ENCODE data around the gene TWSG1. TPM values are rescaled to one million over a fixed set of nuclear protein-coding genes. Genes with fewer than 3 reads are reported as not detected.

The TWSG1 gene
- total and polyA plus RNA-seq, 10 donors = 6.2 to 28.5 (median 17.3) TPM

- Histone ChIP-seq H3K27ac (peak overlapping the region in 7 of 8 donors; percentile 19 to 55 (median 45)), H3K9me3 (no peaks in the 10 kb centered on the region), H3K4me3 (no peak overlapping the region), H3K4me1 (peaks cover 0 to 18% (median 11%) of the 10 kb centered on the region in 6 donors), H3K27me3 (replicated peaks in 1 of 7) (no peaks in the 10 kb centered on the region), H3K36me3 (no peaks in the 10 kb centered on the region)
- TF ChIP-seq CTCF (IDR thresholded peaks at IDR 0.05 in 8 of 11, conservative IDR thresholded peaks at IDR 0.05 in 3 of 11) (no peak), POLR2A (IDR thresholded peaks at IDR 0.05) (no peak), POLR2AphosphoS5 (IDR thresholded peaks at IDR 0.05) (no peak)
- 41 to 61% (median 49%) methylated on average over 5 of the region's 5 CpGs for WGBS, 5 donors
- intact Hi-C loops (cut with DNase I; ENCODE audit: low total_unique reads) = no loop called here
- no peak for DNase-seq
These were observed 102.5 kb downstream of the TWSG1 start for GRCh38 chr18:9437021-9437437.

DNA sequence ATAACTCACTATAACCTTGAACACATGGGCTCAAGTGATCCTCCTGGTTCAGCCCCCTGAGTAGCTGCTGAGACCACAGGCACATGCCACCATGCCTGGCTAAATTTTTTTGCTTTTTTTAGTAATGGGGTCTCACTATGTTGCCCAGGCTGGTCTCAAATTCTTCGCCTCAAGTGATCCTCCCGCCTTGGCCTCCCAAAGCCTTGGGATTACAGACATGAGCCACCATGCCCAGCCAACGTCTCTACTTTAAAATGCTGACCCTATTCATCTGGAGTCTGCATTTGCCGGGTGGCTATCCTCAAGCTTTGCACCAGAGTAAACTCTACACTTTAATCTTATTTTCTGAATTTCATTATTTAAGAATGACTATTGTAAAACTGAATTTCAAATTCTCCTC, 103.1 kb downstream of the TWSG1 start:
- H3K27ac ChIP-seq = peak overlapping the region in 4 of 8 donors; percentile 19 to 55 (median 44)
- intact Hi-C loops (cut with DNase I; ENCODE audit: low total_unique reads) = no loop called here
- 91 to 97% (median 95%) methylated on average over 4 of the region's 4 CpGs for WGBS, 5 donors

GRCh38 chr18:9441061-9441460, 106.5 kb downstream of the TWSG1 start:
- peaks cover 0 to under 1% (median 0%) of the 10 kb centered on the region in 8 donors for H3K9me3 ChIP-seq
- 83 to 89% (median 87%) methylated on average over 3 of the region's 3 CpGs for WGBS, 5 donors
- intact Hi-C loops (cut with DNase I; ENCODE audit: low total_unique reads) = no loop called here
- no peaks in the 10 kb centered on the region for H3K4me1 ChIP-seq
- H3K36me3 ChIP-seq = no peaks in the 10 kb centered on the region
- TF ChIP-seq POLR2A (IDR thresholded peaks at IDR 0.05) (no peak), CTCF (IDR thresholded peaks at IDR 0.05 in 8 of 11, conservative IDR thresholded peaks at IDR 0.05 in 3 of 11) (no peak), POLR2AphosphoS5 (IDR thresholded peaks at IDR 0.05) (no peak)
- DNase-seq = no peak
- H3K4me3 ChIP-seq = no peak overlapping the region
- H3K27ac ChIP-seq = no peak overlapping the region
- H3K27me3 ChIP-seq (replicated peaks in 1 of 7) = no peaks in the 10 kb centered on the region

More for the DNA sequence above, 103.1 kb downstream of the TWSG1 start:
- Histone ChIP-seq H3K4me1 (peaks cover 0 to 18% (median 11%) of the 10 kb centered on the region in 6 donors), H3K36me3 (no peaks in the 10 kb centered on the region), H3K27me3 (replicated peaks in 1 of 7) (no peaks in the 10 kb centered on the region), H3K4me3 (no peak overlapping the region), H3K9me3 (no peaks in the 10 kb centered on the region)
- TF ChIP-seq POLR2AphosphoS5 (IDR thresholded peaks at IDR 0.05) = no peak
- TF ChIP-seq POLR2A (IDR thresholded peaks at IDR 0.05) = no peak
- no peak for TF ChIP-seq CTCF (IDR thresholded peaks at IDR 0.05 in 8 of 11, conservative IDR thresholded peaks at IDR 0.05 in 3 of 11)
- DNase-seq = no peak

GRCh38 chr18:9444549-9444948, 110.0 kb downstream of the TWSG1 start:
- Histone ChIP-seq H3K4me1 (no peaks in the 10 kb centered on the region), H3K36me3 (no peaks in the 10 kb centered on the region), H3K27ac (no peak overlapping the region), H3K4me3 (no peak overlapping the region), H3K27me3 (replicated peaks in 1 of 7) (peaks cover 0 to 6% (median 0%) of the 10 kb centered on the region in 7 donors), H3K9me3 (peaks cover 0 to 22% (median 14%) of the 10 kb centered on the region in 8 donors)
- DNase-seq = no peak
- TF ChIP-seq POLR2A (IDR thresholded peaks at IDR 0.05) (no peak), POLR2AphosphoS5 (IDR thresholded peaks at IDR 0.05) (no peak), CTCF (IDR thresholded peaks at IDR 0.05 in 8 of 11, conservative IDR thresholded peaks at IDR 0.05 in 3 of 11) (no peak)
- intact Hi-C loops (cut with DNase I; ENCODE audit: low total_unique reads) = no loop called here
- WGBS, 5 donors = 92 to 99% (median 97%) methylated on average over 3 of the region's 3 CpGs
